K562 (cell line): ENCODE results near the gene RSF1. TPM values are rescaled to one million over a fixed set of nuclear protein-coding genes. Genes with fewer than 3 reads are reported as not detected.
A peak's percentile ranks its signal among the peaks of the same experiment; 100 is the strongest.

ENCODE experiments used
- ATAC-seq: fragments of 200-7000 bp; cut with Tn5 transposase; 3 replicates; pipeline ENCODE4 v1.9.1; 2020; ENCODE audit warnings: moderate library complexity
- BruUV-seq: library from RNA; stranded (reverse); fragments of 400-500 nt; replicated peaks from 2 replicates; lab custom pipeline; 2021; lab: Mats Ljungman, UMichigan
- CTCF ChIA-PET: fragments of 300-600 bp; formaldehyde crosslinking; extraction: SDS; loops from one replicate; lab custom pipeline; 2021; ENCODE audit warnings: low intra/inter-chr PET ratio; lab: Yijun Ruan, JAX
- POLR2A ChIA-PET: fragments of 300-600, 350-650 bp; sonication (Branson Sonifier 250); formaldehyde crosslinking; extraction: SDS; loops from one replicate; lab custom pipeline; 2021; ENCODE audit warnings: antibody characterized with exemption, inconsistent platforms; lab: Yijun Ruan, JAX
- DNase-seq, 4 experiments: peaks; one replicate each; pipeline versions ENCODE4 v3.0.0 to v3.0.0-alpha.2; 2011 to 2018; ENCODE audit warnings: low spot score in 3 of 4, mixed read lengths in 3 of 4; ENCODE audit errors: extremely low read depth in 1 of 4
- FAIRE-seq: peaks from 2 replicates; lab custom pipeline; 2011; peaks lifted over from hg19 to GRCh38; lab: Jason Lieb, UNC
- H2AFZ ChIP-seq: 2 replicates; pipeline ENCODE4 v1.6.0; 2011; ENCODE audit warnings: low read depth, low read length, control low read depth, inconsistent platforms
- H3K27ac ChIP-seq: fragments of 200-600 bp; 3 replicates; pipeline ENCODE4 v1.8.0; 2011; ENCODE audit warnings: low read depth, mild to moderate bottlenecking, control low read depth, inconsistent platforms, low read length, moderate library complexity, mixed read lengths; ENCODE audit errors: extremely low read depth
- H3K27me3 ChIP-seq, 2 experiments: fragments of 300-600 bp in 1 of 2; 2 replicates in 1 of 2; 3 replicates in 1 of 2; pipeline versions ENCODE4 v1.6.0 to v1.8.0; 2011; ENCODE audit warnings: inconsistent platforms in 2 of 2, low read length in 2 of 2, mild to moderate bottlenecking in 1 of 2, mixed read lengths in 1 of 2, moderate library complexity in 1 of 2; ENCODE audit not compliant: control insufficient read depth in 2 of 2, insufficient read depth in 2 of 2
- H3K36me3 ChIP-seq: fragments of 300-600 bp; 3 replicates; pipeline ENCODE4 v1.8.0; 2011; ENCODE audit warnings: mild to moderate bottlenecking, low read length, inconsistent platforms; ENCODE audit not compliant: control insufficient read depth, insufficient read depth
- H3K4me1 ChIP-seq, 2 experiments: fragments of 200-600 bp in 1 of 2; replicated peaks in 1 of 2; 2 replicates in 1 of 2; 3 replicates in 1 of 2; pipeline versions ENCODE4 v1.5.1 to v1.8.0; 2011; ENCODE audit warnings: inconsistent platforms in 2 of 2, low read length in 2 of 2, mild to moderate bottlenecking in 1 of 2, mixed read lengths in 1 of 2, moderate library complexity in 1 of 2; ENCODE audit not compliant: control insufficient read depth in 2 of 2, insufficient read depth in 2 of 2
- H3K4me2 ChIP-seq: 2 replicates; pipeline ENCODE4 v1.6.1; 2011; ENCODE audit warnings: low read length, control low read depth, inconsistent platforms, mixed read lengths; ENCODE audit not compliant: insufficient read depth
- H3K4me3 ChIP-seq: fragments of 200-600 bp; sonication (generic), shearing (Covaris generic); 2 replicates; pipeline ENCODE4 v1.5.1; 2016; ENCODE audit warnings: control low read depth, inconsistent platforms
- H3K79me2 ChIP-seq: fragments of 200-600 bp; 3 replicates; pipeline ENCODE4 v1.8.0; 2011; ENCODE audit warnings: low read length, inconsistent platforms; ENCODE audit not compliant: control insufficient read depth, insufficient read depth
- H3K9ac ChIP-seq, 2 experiments: 2 replicates each; pipeline versions ENCODE4 v1.6.0 to v1.6.1; 2011; ENCODE audit warnings: low read depth in 2 of 2, low read length in 2 of 2, control low read depth in 1 of 2, inconsistent platforms in 1 of 2, mild to moderate bottlenecking in 1 of 2, mixed read lengths in 1 of 2; ENCODE audit not compliant: insufficient read depth in 1 of 2
- H3K9me1 ChIP-seq: one replicate; pipeline ENCODE4 v1.6.0; 2011; ENCODE audit warnings: inconsistent platforms, mild to moderate bottlenecking, low read length, moderate library complexity; ENCODE audit not compliant: control insufficient read depth, insufficient read depth
- H3K9me3 ChIP-seq: replicated peaks from 2 replicates; pipeline ENCODE4 v1.5.1; 2011; ENCODE audit warnings: low read depth, low read length, inconsistent platforms; ENCODE audit not compliant: control insufficient read depth, insufficient read depth
- H4K20me1 ChIP-seq: replicated peaks from 2 replicates; pipeline ENCODE4 v1.6.1; 2011; ENCODE audit warnings: low read length, inconsistent platforms, mixed read lengths; ENCODE audit not compliant: control insufficient read depth, insufficient read depth
- CHD2 ChIP-seq: IDR thresholded peaks from 2 replicates; pipeline ENCODE4 v1.6.1; 2011; ENCODE audit warnings: low read depth, low read length
- DDX20 ChIP-seq: fragments of 450-650 bp; IDR thresholded peaks from 2 replicates; pipeline ENCODE4 v1.6.1; 2016; ENCODE audit warnings: missing genetic modification characterization, low read depth, mild to moderate bottlenecking, missing compliant biosample characterization, moderate library complexity
- MCM7 ChIP-seq, 2 experiments: fragments of 450-650 bp; IDR thresholded peaks; 2 replicates each; pipeline ENCODE4 v1.6.1; 2016 to 2018
- NCOA2 ChIP-seq, 2 experiments: fragments of 450-650 bp; IDR thresholded peaks; 2 replicates each; pipeline ENCODE4 v1.6.1; 2018; ENCODE audit warnings: mild to moderate bottlenecking in 2 of 2, moderate library complexity in 1 of 2; ENCODE audit not compliant: partially characterized antibody in 2 of 2
- NFRKB ChIP-seq: fragments of 450-650 bp; IDR thresholded peaks from 2 replicates; pipeline ENCODE4 v1.6.1; 2016; ENCODE audit warnings: low read depth
- RBM14 ChIP-seq: fragments of 200-400 bp; formaldehyde crosslinking; IDR thresholded peaks from 2 replicates; pipeline ENCODE4 v1.6.1; 2018; ENCODE audit warnings: low read depth, mild to moderate bottlenecking, low read length, moderate library complexity, borderline replicate concordance; ENCODE audit not compliant: insufficient read depth
- ZBTB17 ChIP-seq: fragments of 450-650 bp; formaldehyde crosslinking; IDR thresholded peaks from 2 replicates; pipeline ENCODE4 v1.4.0; 2020; ENCODE audit warnings: mild to moderate bottlenecking
- ZFP30 ChIP-seq: fragments of 250-450 bp; sonication (Bioruptor Pico); IDR thresholded peaks from 2 replicates; pipeline ENCODE4 v1.8.0; 2022; ENCODE audit warnings: moderate library complexity, mild to moderate bottlenecking, inconsistent platforms, borderline replicate concordance
- ZNF431 ChIP-seq: sonication (generic); formaldehyde crosslinking; IDR thresholded peaks from 2 replicates; pipeline ENCODE4 v1.8.0; 2022; ENCODE audit warnings: mild to moderate bottlenecking, missing genetic modification reagents
- ZNF77 ChIP-seq: fragments of 250-450 bp; sonication (Bioruptor Pico); IDR thresholded peaks from 2 replicates; pipeline ENCODE4 v1.5.0; 2020
- WGBS: fragments of 100-300 bp; shearing (Covaris generic); methylation state at CpG from one replicate; pipeline ENCODE4 v1.1.6; 2016; ENCODE audit warnings: low coverage, mixed read lengths; ENCODE audit not compliant: insufficient coverage; ENCODE audit errors: missing lambda C conversion rate; 5-methylcytosine and 5-hydroxymethylcytosine counted together
- in situ Hi-C: fragments of 300-500 bp; cut with MboI; formaldehyde crosslinking; loops from 4 replicates; pipeline ENCODE4 v1.15.0; 2018; ENCODE audit warnings: inconsistent platforms, mixed read lengths
- intact Hi-C: fragments of 100-400 bp; cut with micrococcal nuclease; formaldehyde crosslinking; loops from 2 replicates; pipeline ENCODE4 v1.14.2; 2022
- polyA plus RNA-seq, 8 experiments: library from polyadenylated mRNA; depleted of rRNA in 4 of 8; stranded (reverse) in 5 of 8; unstranded in 3 of 8; fragments of >200 nt; fragmentation: Nextera tagmentation in 2 of 8; fragmentation: Illumina TruSeq in 1 of 8; extraction: Ambion mirVana in 2 of 8; extraction: Trizol in 1 of 8; gene quantifications; 2 replicates each; pipeline versions ENCODE4 v1.2.1 to v1.2.3, GENCODE V29; 2011 to 2014; ENCODE audit warnings: inconsistent platforms in 1 of 8, missing spikeins in 1 of 8
- total RNA-seq, 7 experiments: library from RNA; depleted of rRNA in 6 of 7; stranded (reverse); fragments of >200 nt in 6 of 7; fragmentation: Illumina TruSeq in 2 of 7; extraction: Trizol in 2 of 7; gene quantifications; 2 replicates each; pipeline versions ENCODE4 v1.2.1 to v1.2.3, GENCODE V29; 2011 to 2021; ENCODE audit warnings: low replicate concordance in 1 of 7
- TF ChIP-seq, protein P1 (sequence below): sonication (generic); formaldehyde crosslinking; IDR thresholded peaks from 2 replicates; pipeline ENCODE4 v1.5.0; 2020; ENCODE audit warnings: missing genetic modification reagents
- TF ChIP-seq, protein P2 (sequence below): fragments of 200-800 bp; sonication (Bioruptor generic); IDR thresholded peaks from 2 replicates; pipeline ENCODE4 v1.6.1; 2016; ENCODE audit warnings: missing genetic modification characterization, missing compliant biosample characterization

Gene RSF1
- total and polyA plus RNA-seq, 9 of the 15 experiments (the other 6 are each of a cell fraction or from before 2014, with no cell fraction given), result 9.7 to 63.6 (median 42.8) TPM

GRCh38 chr11:77726524-77726923 is 94.0 kb downstream of the RSF1 start:
- Histone ChIP-seq H3K4me1 (no peaks in the 10 kb centered on the region), H3K27ac (no peak overlapping the region), H3K9me3 (peaks cover 4% of the 10 kb centered on the region; the same call in 1 of the 2 replicates), H3K27me3 (no peaks in the 10 kb centered on the region), H3K9me1 (no peaks in the 10 kb centered on the region), H3K9ac (no peak overlapping the region), H3K4me2 (no peak overlapping the region), H4K20me1 (no peaks in the 10 kb centered on the region), H3K79me2 (no peaks in the 10 kb centered on the region), H3K36me3 (peaks cover 22% of the 10 kb centered on the region; the same call in 2 of the 3 replicates), H2AFZ (no peak overlapping the region), H3K4me3 (no peak overlapping the region)
- intact Hi-C loops (no loop called here), in situ Hi-C loops (no loop called here)
- no TSS peak for BruUV-seq
- CTCF ChIA-PET, result no interaction called here
- POLR2A ChIA-PET, result interaction anchor here (0.6 kb wide), 1 partner anchor 33 kb away, joined by 3 read pairs; no protein-coding TSS in a partner anchor
- DNase-seq, result peak in 1 of 4 experiments; percentile 14
- 17% methylated on average over 2 of the region's 2 CpGs for WGBS
- no peak for ATAC-seq
- TF ChIP-seq DDX20 (tag) (no peak), NCOA2 (IDR thresholded peaks at IDR 0.05; ENCODE audit: partially characterized antibody in 2 of 2) (no peak), ZNF431 (CRISPR knock-in tag) (no peak), CHD2 (no peak), ZFP30 (CRISPR knock-in tag) (no peak), RBM14 (no peak), NFRKB (no peak), ZBTB17 (CRISPR knock-in tag) (no peak), MCM7 (IDR thresholded peaks at IDR 0.05) (no peak), ZNF77 (CRISPR knock-in tag) (no peak)
- TF ChIP-seq, protein P1, sequence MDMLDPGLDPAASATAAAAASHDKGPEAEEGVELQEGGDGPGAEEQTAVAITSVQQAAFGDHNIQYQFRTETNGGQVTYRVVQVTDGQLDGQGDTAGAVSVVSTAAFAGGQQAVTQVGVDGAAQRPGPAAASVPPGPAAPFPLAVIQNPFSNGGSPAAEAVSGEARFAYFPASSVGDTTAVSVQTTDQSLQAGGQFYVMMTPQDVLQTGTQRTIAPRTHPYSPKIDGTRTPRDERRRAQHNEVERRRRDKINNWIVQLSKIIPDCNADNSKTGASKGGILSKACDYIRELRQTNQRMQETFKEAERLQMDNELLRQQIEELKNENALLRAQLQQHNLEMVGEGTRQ (CRISPR knock-in tag), result no peak
- TF ChIP-seq, protein P2, sequence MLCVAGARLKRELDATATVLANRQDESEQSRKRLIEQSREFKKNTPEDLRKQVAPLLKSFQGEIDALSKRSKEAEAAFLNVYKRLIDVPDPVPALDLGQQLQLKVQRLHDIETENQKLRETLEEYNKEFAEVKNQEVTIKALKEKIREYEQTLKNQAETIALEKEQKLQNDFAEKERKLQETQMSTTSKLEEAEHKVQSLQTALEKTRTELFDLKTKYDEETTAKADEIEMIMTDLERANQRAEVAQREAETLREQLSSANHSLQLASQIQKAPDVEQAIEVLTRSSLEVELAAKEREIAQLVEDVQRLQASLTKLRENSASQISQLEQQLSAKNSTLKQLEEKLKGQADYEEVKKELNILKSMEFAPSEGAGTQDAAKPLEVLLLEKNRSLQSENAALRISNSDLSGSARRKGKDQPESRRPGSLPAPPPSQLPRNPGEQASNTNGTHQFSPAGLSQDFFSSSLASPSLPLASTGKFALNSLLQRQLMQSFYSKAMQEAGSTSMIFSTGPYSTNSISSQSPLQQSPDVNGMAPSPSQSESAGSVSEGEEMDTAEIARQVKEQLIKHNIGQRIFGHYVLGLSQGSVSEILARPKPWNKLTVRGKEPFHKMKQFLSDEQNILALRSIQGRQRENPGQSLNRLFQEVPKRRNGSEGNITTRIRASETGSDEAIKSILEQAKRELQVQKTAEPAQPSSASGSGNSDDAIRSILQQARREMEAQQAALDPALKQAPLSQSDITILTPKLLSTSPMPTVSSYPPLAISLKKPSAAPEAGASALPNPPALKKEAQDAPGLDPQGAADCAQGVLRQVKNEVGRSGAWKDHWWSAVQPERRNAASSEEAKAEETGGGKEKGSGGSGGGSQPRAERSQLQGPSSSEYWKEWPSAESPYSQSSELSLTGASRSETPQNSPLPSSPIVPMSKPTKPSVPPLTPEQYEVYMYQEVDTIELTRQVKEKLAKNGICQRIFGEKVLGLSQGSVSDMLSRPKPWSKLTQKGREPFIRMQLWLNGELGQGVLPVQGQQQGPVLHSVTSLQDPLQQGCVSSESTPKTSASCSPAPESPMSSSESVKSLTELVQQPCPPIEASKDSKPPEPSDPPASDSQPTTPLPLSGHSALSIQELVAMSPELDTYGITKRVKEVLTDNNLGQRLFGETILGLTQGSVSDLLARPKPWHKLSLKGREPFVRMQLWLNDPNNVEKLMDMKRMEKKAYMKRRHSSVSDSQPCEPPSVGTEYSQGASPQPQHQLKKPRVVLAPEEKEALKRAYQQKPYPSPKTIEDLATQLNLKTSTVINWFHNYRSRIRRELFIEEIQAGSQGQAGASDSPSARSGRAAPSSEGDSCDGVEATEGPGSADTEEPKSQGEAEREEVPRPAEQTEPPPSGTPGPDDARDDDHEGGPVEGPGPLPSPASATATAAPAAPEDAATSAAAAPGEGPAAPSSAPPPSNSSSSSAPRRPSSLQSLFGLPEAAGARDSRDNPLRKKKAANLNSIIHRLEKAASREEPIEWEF (CRISPR knock-in tag), result no peak
- FAIRE-seq, result no peak
